Suprapubic skin (tissue), 4 donors: ENCODE measurements around the gene THRAP3. TPM values are rescaled to one million over a fixed set of nuclear protein-coding genes. Genes with fewer than 3 reads are reported as not detected.

Experiments
- DNase-seq, 2 donors: peaks; one replicate each; pipeline ENCODE4 v3.0.0-alpha.2; 2019; ENCODE audit warnings: low spot score in 2 of 2
- H3K27ac ChIP-seq: fragments of 200-600 bp; sonication (generic); one replicate; pipeline ENCODE4 v1.5.1; 2019
- H3K27me3 ChIP-seq: fragments of 200-600 bp; sonication (generic); one replicate; pipeline ENCODE4 v1.5.1; 2019
- H3K36me3 ChIP-seq: fragments of 200-600 bp; sonication (generic); one replicate; pipeline ENCODE4 v1.5.1; 2019
- H3K4me1 ChIP-seq: fragments of 200-600 bp; sonication (generic); one replicate; pipeline ENCODE4 v1.5.1; 2019
- H3K4me3 ChIP-seq: fragments of 200-600 bp; sonication (generic); one replicate; pipeline ENCODE4 v1.5.1; 2019; ENCODE audit warnings: mild to moderate bottlenecking
- H3K9me3 ChIP-seq: fragments of 200-600 bp; sonication (generic); one replicate; pipeline ENCODE4 v1.5.1; 2019
- EP300 ChIP-seq: sonication (generic); formaldehyde crosslinking; IDR thresholded peaks from one replicate; pipeline ENCODE4 v1.6.1; 2017; ENCODE audit warnings: antibody characterized with exemption
- POLR2A ChIP-seq, 2 donors: fragments of 450-650 bp; IDR thresholded peaks; one replicate each; pipeline ENCODE4 v1.6.1; 2017; ENCODE audit warnings: antibody characterized with exemption in 2 of 2, mild to moderate bottlenecking in 2 of 2, moderate library complexity in 2 of 2
- POLR2AphosphoS5 ChIP-seq, 3 donors: sonication (generic); formaldehyde crosslinking; IDR thresholded peaks; one replicate each; pipeline ENCODE4 v1.6.1; 2017; ENCODE audit warnings: antibody characterized with exemption in 3 of 3
- WGBS: methylation state at CpG from one replicate; pipeline ENCODE4 v1.1.5; 2018; 5-methylcytosine and 5-hydroxymethylcytosine counted together
- total RNA-seq, 4 donors: library from RNA; depleted of rRNA; stranded (reverse); fragments of >200 nt; gene quantifications; one replicate each; pipeline ENCODE4 v1.1.0, GENCODE V29; 2016
- TF ChIP-seq, protein P1 (sequence below), 2 donors: fragments of 200-600 bp in 1 of 2; fragments of 450-650 bp in 1 of 2; sonication (generic) in 1 of 2; IDR thresholded peaks; one replicate each; pipeline ENCODE4 v1.5.1; 2016 to 2019; ENCODE audit warnings: antibody characterized with exemption in 2 of 2, mild to moderate bottlenecking in 1 of 2, moderate library complexity in 1 of 2

The THRAP3 gene
- total RNA-seq, 4 donors from 2014 or later, result 73.3 to 93.3 (median 78.2) TPM

- peak overlapping the region; percentile 18 for H3K27ac ChIP-seq
- no peak overlapping the region for H3K4me3 ChIP-seq
- H3K36me3 ChIP-seq, result peaks cover 90% of the 10 kb centered on the region
- WGBS, result 75% methylated on average over 31 of the region's 33 CpGs
- TF ChIP-seq, protein P1, sequence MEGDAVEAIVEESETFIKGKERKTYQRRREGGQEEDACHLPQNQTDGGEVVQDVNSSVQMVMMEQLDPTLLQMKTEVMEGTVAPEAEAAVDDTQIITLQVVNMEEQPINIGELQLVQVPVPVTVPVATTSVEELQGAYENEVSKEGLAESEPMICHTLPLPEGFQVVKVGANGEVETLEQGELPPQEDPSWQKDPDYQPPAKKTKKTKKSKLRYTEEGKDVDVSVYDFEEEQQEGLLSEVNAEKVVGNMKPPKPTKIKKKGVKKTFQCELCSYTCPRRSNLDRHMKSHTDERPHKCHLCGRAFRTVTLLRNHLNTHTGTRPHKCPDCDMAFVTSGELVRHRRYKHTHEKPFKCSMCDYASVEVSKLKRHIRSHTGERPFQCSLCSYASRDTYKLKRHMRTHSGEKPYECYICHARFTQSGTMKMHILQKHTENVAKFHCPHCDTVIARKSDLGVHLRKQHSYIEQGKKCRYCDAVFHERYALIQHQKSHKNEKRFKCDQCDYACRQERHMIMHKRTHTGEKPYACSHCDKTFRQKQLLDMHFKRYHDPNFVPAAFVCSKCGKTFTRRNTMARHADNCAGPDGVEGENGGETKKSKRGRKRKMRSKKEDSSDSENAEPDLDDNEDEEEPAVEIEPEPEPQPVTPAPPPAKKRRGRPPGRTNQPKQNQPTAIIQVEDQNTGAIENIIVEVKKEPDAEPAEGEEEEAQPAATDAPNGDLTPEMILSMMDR (IDR thresholded peaks at IDR 0.05), result no peak
- TF ChIP-seq POLR2A (IDR thresholded peaks at IDR 0.05), result no peak
- TF ChIP-seq POLR2AphosphoS5 (IDR thresholded peaks at IDR 0.05), result no peak
- peaks cover 10% of the 10 kb centered on the region for H3K4me1 ChIP-seq
- no peak for DNase-seq
- H3K27me3 ChIP-seq, result no peaks in the 10 kb centered on the region
- H3K9me3 ChIP-seq, result no peaks in the 10 kb centered on the region
Observed at GRCh38 chr1:36177589-36178431, 46.4 kb upstream of the THRAP3 start.

DNA sequence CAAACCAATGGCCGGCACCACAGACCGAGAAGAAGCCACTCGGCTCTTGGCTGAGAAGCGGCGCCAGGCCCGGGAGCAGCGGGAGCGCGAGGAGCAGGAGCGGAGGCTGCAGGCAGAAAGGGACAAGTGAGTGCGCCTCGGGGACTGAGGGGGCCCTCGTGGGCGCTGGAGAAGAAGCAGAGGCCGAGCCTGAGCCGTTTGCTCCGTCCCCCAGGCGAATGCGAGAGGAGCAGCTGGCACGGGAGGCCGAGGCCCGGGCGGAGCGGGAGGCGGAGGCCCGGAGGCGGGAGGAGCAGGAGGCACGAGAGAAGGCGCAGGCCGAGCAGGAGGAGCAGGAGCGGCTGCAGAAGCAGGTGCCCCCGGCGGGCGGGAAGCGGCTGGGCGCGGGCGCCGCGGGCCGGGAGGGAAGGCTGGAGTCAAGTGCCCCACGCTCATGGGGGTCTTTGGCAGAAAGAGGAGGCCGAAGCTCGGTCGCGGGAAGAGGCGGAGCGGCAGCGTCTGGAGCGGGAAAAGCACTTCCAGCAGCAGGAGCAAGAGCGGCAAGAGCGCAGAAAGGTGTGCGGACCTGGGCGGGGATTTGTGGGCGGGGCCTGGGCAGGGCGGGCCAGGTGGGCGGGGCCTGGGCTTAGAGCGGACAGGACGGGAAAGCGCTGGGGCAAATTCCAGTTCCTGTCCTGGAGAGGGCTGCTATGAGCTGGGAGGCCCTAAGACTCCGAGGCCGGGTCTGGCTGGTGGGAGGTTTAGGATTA, 45.6 kb upstream of the THRAP3 start:
- H3K27me3 ChIP-seq, result no peaks in the 10 kb centered on the region
- peak overlapping the region; percentile 5 for H3K4me3 ChIP-seq
- TF ChIP-seq, protein P1 (IDR thresholded peaks at IDR 0.05), result no peak
- TF ChIP-seq POLR2A (IDR thresholded peaks at IDR 0.05), result no peak
- TF ChIP-seq POLR2AphosphoS5 (IDR thresholded peaks at IDR 0.05), result no peak
- TF ChIP-seq EP300, result no peak
- H3K4me1 ChIP-seq, result peaks cover 10% of the 10 kb centered on the region
- H3K36me3 ChIP-seq, result peaks cover 82% of the 10 kb centered on the region
- H3K27ac ChIP-seq, result peak overlapping the region; percentile 18
- WGBS, result 79% methylated on average over 61 of the region's 62 CpGs
- no peak for DNase-seq
- H3K9me3 ChIP-seq, result no peaks in the 10 kb centered on the region

GRCh38 chr1:36179220-36179600, 45.0 kb upstream of the THRAP3 start:
- Histone ChIP-seq H3K36me3 (peaks cover 76% of the 10 kb centered on the region), H3K27ac (no peak overlapping the region)

DNA sequence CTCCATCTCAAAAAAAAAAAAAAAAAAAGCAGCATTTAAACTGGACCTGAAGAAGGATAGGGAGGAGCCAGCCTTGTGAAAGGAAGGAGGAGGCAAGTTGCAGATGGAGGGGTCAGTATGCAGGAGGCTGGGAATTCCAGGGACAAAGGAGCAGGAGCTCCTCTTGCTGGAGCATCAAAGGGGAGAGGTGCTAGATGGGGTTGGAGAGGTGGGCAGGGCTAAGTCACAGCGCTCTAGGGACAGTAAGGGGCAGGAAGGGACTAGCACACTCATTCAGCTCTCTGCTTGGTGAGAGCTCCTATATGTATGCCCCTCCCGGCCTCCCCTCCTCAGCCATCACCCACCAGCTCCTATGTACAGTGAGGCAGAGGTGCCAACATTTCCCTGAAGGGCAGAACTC, 41.5 kb upstream of the THRAP3 start:
- H3K27me3 ChIP-seq, result no peaks in the 10 kb centered on the region
- no peaks in the 10 kb centered on the region for H3K9me3 ChIP-seq
- no peak overlapping the region for H3K27ac ChIP-seq
- peaks cover 14% of the 10 kb centered on the region for H3K4me1 ChIP-seq
- TF ChIP-seq, protein P1 (IDR thresholded peaks at IDR 0.05), result no peak
- TF ChIP-seq POLR2A (IDR thresholded peaks at IDR 0.05) (no peak), EP300 (no peak), POLR2AphosphoS5 (IDR thresholded peaks at IDR 0.05) (no peak)
- no peak overlapping the region for H3K4me3 ChIP-seq
- 82% methylated on average over 2 of the region's 2 CpGs for WGBS
- H3K36me3 ChIP-seq, result peaks cover 41% of the 10 kb centered on the region
- DNase-seq, result no peak

More at GRCh38 chr1:36179220-36179600, 45.0 kb upstream of the THRAP3 start:
- TF ChIP-seq POLR2AphosphoS5 (IDR thresholded peaks at IDR 0.05) (no peak), EP300 (no peak), POLR2A (IDR thresholded peaks at IDR 0.05) (no peak)
- TF ChIP-seq, protein P1 (IDR thresholded peaks at IDR 0.05), result no peak
- Histone ChIP-seq H3K4me1 (peaks cover 10% of the 10 kb centered on the region), H3K4me3 (no peak overlapping the region), H3K27me3 (no peaks in the 10 kb centered on the region), H3K9me3 (no peaks in the 10 kb centered on the region)
- WGBS, result 90% methylated on average over 12 of the region's 19 CpGs
- DNase-seq, result no peak

- no peak overlapping the region for H3K4me3 ChIP-seq
- H3K36me3 ChIP-seq, result peaks cover 34% of the 10 kb centered on the region
- TF ChIP-seq POLR2A (IDR thresholded peaks at IDR 0.05), result no peak
- no peak for TF ChIP-seq POLR2AphosphoS5 (IDR thresholded peaks at IDR 0.05)
- no peak for TF ChIP-seq EP300
- TF ChIP-seq, protein P1 (IDR thresholded peaks at IDR 0.05), result no peak
- 93% methylated on average over 2 of the region's 2 CpGs for WGBS
- peaks cover 11% of the 10 kb centered on the region for H3K4me1 ChIP-seq
- no peak overlapping the region for H3K27ac ChIP-seq
- no peaks in the 10 kb centered on the region for H3K27me3 ChIP-seq
- DNase-seq, result no peak
- no peaks in the 10 kb centered on the region for H3K9me3 ChIP-seq
Observed at GRCh38 chr1:36183309-36183856, 40.9 kb upstream of the THRAP3 start.
